ENCODE data around the gene ADARB1.
"Not testable (repeated sequence)": the region's sequence is repeated elsewhere in the genome, so short reads cannot be mapped to it uniquely, and the experiment has no call there.

The ADARB1 gene

DNA sequence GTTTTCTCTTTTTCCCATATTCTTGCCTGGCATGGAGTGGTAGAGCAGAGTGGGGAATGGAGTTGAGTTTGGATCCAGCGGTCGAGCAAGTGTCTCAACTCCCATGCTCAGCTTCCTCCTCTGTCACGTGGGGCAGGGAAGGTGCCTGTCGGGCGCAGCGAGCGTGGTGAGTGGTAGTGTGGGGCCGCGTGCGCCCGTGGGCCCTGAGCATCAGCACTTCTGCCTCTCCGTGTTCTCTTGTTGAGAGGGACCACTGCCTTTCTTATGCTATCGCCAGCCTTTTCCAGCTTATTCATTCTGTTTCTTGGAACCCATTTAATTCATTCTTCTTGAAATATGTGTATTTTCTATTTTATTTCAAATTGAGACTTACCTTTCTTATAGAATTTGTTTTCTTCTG, 65.1 kb downstream of the ADARB1 start:
- DNase-seq: no peak

- DNase-seq: peak; percentile 37 to 44
Observed at GRCh38 chr21:45140346-45140940, 66.1 kb downstream of the ADARB1 start.

- not testable (repeated sequence) for DNase-seq
Observed at GRCh38 chr21:45140944-45141343, 66.6 kb downstream of the ADARB1 start.

GRCh38 chr21:45141507-45141906, 67.1 kb downstream of the ADARB1 start:
- DNase-seq: no peak

DNA sequence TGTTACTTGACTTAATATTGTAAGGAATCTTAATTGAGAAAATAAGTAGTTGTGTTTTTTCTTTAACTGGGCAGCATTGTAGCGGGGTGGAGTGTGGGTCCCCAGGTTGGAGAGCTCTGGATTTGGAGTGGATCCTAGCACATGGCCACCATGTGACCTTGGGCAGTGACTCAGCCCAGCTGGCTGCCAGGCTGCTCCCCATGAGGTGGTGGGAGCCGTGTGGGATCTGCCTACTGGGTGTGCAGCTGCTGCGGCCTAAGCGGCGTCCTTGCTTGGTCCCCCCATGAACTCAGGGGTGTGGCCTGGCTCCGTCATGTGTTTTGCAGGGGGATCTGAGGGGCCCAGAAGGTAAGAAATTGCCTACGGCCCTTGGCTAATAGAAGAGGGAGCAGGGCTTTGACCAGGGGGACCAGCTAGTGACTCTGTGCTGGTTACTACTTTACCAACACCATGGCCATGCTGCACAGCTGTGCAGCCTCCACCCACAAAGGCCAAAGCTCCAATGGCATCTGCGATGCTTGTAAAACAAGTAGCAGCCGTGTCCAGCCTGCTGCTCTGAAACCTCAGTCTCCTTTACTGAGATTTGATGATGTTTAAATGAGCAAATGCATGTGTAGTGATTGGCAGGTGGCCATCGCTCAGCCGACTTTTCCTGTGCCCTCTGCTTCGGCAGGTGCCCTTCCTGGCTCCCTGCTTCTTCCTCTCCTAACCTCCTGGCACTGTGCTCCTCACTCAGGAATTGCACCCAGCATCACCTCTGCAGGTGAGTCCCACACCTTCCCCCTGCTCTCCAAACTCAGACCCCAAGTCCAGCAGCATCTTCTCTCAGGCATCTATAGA, 68.3 kb downstream of the ADARB1 start:
- no peak for DNase-seq

- no peak for DNase-seq
Observed at GRCh38 chr21:45143855-45144254, 69.5 kb downstream of the ADARB1 start.

DNA sequence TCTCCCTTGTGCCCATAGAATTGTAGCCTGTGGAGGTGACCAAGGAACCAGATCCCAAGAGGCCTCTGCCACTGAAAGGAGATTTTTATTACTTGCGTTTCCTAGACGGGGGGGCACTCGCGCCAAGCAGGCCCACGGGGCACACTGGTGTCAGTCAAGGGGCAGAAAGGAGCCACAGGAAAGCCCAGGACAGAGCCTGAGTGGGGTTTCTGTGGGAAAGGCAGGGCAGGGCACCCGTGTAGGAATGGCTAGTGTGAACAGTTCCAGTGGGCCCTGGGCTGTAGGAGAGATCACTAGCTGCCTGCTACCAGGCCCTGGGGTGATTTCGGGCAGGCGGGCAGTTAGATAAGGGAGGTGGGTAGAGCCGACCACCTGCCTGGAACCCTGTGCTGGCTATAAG, 70.8 kb downstream of the ADARB1 start:
- no peak for DNase-seq

- not testable (repeated sequence) for DNase-seq
Observed at GRCh38 chr21:45145846-45146245, 71.5 kb downstream of the ADARB1 start.

DNA sequence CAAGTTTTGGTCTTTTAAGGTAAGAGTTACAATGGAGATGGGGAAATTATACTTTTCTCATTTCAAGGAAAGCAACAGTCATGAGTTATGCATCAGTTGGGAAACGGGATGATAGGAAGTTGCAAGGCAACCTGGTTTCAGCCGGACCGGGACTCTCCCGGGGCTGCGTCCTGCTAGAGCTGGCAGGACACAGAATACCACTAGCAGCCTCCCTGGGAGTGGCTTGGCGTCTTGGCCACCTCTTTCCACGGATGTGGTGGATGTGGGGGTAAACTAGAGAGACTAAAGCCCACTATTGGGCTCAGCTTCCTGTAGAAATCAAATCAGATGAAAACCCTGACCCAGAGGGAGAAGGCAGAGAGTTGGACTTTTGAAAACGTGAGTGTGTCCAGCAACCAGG, 71.9 kb downstream of the ADARB1 start:
- DNase-seq: no peak

DNA sequence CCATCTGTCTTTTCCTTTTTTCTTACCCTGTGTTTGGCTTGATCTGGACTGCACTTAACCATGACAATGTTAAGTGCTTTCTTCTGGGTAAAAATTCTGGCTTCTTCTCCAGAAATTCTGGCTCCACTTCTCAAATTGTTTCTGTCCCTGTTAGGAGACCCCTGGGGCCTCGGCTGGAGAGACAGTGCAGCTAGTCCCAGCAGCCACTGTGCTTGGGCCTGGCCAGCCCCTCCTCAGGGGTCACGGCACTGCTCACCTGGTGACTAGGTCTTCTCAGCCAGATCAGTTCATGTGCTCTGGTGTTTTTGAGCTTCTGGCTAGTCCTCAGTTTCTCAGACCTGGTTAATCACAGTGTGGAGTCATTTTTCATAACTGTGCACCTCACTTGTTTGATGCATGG, 72.4 kb downstream of the ADARB1 start:
- DNase-seq: no peak

GRCh38 chr21:45147473-45148315, 73.3 kb downstream of the ADARB1 start:
- DNase-seq: no peak

- no peak for DNase-seq
Observed at GRCh38 chr21:45148316-45148990, 74.1 kb downstream of the ADARB1 start.

DNA sequence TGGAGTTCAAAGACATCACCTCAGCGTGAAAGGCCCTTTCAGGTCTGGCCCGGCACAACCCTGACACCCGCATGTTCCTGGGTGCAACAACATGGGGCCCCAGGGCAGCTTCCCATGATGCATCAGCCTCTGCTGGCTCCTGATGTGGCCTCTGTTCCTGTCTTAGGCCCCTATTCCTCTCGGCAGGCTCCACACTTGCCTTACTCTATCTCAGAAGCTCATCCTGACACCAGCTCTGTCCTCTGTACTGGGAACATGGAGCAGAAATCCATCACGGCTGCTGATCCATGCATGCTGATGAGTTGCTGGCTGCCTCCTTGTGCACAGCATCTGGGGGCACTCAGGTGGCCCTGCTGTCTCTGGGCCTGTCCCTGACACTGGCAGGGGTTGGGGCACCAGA, 74.6 kb downstream of the ADARB1 start:
- DNase-seq: no peak

DNA sequence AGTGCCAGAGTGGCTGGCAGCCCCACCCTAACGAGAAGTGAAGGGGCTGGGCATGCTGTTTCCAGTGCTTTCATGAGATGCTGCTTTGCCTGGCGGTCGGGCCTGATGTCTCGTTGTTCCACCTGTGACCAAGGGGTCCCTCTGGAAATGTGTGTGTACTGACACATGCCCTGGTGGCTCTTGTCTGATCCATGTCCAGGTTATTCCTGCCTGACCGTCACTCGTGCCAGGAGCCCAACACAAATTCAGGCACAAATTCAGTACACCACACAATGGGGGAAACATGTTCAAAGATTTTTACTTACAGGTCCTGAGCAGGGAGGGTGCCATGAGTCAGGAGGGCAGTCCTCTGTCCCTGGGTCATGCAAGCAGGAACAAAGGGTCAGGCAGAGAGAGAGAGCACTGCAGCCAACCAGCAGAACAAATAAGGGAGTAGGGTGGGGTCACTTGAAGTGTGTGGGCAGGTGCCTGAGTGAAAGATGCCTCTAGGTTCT, 76.3 kb downstream of the ADARB1 start:
- DNase-seq: no peak

- no peak for DNase-seq
Observed at GRCh38 chr21:45151445-45152160, 77.2 kb downstream of the ADARB1 start.

GRCh38 chr21:45152265-45152746, 77.9 kb downstream of the ADARB1 start:
- DNase-seq: peak; percentile 44 to 63

- no peak for DNase-seq
Observed at GRCh38 chr21:45153358-45154318, 79.3 kb downstream of the ADARB1 start.

- DNase-seq: no peak
Observed at GRCh38 chr21:45154511-45155508, 80.4 kb downstream of the ADARB1 start.

GRCh38 chr21:45155910-45156309, 81.5 kb downstream of the ADARB1 start:
- DNase-seq: no peak
